HG03045 (cell line): ENCODE results near the gene FSIP1.

ENCODE experiments used
- ATAC-seq: cut with Tn5 transposase; IDR thresholded peaks from one replicate; pipeline ENCODE4 v1.9.1; 2021; ENCODE audit warnings: mild to moderate bottlenecking, moderate library complexity; ENCODE audit not compliant: unreplicated experiment

The FSIP1 gene

DNA sequence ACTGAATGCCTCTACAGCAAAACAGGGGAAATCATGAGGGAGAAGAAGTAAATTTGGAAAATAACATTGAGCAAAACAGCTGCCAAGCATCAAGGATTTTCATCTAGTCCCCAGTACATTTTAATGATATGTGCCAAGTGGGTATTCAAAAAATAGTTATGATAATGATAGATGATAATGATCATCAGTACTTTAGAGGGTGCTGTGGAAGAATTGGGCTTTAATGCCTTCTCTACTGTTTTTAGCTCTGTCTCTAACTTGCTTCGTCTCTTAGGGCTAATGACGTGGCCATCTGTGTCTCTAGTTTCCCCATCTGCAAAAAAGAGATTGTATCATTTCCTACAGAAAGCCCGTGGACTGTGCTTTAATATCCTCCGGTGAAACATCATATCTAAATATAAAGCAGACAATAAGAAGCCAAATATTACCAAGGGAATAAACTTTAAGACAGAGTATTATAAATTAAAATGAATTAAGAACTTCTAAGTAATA lies 10.2 kb upstream of the FSIP1 start:
- no peak for ATAC-seq

DNA sequence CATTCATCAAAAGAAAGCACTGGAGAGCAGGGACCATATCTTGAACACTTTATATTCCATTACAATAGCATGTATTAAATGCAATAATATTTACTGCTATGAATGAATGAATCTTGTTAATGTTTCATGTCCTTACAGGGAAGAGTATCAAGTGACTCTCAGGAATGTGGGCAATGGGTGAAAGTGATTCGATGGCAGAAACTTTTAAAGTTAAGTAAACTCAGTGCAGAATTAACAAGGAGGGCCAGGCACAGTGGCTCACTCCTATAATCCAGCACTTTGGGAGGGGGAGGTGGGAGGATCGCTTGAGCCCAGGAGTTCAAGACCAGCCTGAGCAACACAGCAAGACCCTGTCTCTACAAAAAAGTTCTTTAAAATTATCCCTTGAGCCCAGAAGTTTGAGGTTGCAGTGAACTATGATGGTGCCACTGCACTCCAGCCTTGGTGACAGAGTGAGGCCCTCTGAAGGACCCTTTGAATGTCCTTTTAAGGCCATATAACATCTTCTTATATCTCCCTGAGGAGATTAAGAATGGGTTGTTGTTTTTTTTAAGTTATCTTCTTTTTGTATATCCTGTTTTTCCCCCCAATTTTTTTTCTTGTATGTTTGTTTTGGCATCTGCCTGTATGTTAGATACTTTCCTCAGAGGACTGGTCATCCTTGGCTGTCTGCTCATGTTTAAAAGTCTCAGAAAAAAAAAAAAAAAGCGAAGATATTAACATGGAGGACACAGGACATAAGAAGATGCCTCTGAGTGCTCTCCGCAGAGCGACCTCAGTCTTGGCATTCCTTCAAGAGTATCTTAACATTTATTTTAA lies 9.6 kb upstream of the FSIP1 start:
- ATAC-seq: no peak

DNA sequence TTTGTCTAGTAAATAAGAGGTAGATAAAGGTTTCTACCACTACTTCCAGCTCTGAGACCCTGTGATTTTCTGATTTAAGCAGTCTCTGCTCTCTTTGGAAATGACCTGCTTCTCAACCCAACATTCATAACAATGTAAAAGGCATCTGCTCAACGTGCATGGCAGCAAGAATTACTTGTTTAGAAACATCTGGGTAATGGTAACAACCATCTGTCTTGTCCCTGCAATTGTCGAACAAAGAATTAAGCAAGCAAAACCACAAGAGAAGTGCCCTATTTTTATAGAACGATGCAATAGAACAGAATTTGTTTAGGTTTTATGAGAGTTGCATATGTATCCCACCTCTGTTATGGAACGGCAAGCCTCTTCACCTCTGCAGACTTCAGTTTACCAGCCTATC lies 7.1 kb upstream of the FSIP1 start:
- ATAC-seq: no peak

DNA sequence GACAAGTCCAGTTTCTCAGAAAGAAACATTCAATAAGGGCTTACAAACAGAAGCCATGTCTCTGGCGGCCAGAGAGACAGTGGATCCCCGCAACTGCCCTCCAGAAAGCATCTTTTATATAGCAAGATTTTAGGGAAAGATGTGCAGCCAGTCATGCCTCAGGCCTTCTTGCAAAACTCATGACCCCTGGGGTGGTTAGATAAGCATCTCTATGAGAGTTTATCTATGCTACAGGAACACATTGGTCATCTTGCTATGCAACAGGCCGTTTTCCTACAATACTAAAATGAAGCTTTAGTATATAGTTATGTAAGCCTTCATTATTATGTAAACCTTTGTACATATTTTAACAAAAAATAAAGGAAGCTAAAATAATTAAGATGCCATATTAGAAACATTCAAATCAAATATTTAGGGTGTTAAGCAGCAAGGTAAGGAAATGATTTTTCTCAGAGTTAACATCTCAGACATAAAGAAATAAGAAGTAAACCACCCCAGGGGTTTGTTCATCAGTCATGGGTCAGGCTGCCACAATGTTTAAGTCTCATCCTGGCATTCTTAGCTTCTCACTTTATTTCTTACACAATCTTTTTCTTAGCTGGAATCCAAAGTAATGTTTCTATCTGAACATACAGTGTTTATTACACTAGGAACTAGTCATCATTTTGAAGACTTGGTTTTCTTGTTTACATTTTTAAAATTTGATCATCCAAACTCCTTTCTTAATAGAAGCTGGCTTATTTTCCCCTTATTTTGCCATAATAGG lies 6.3 kb upstream of the FSIP1 start:
- ATAC-seq: no peak

DNA sequence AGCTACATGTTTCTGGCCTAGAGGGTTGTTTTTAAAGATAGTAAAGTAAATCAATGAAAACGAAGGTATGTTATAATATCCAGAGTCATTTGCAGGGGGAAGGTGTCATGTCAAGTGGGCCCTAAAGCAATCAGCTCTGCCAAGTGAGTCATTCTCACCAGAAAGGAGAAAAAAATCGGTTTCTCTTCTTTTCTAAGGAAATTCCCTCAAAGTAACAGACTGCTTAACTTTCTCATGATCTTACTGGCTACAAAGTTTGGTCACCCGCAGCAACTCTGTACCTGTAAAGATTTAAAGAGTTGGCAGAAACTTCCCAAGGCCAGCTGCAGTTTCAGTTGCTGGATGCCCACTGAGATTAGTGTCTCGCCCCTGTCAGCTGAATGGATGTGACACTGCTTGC lies 5.5 kb upstream of the FSIP1 start:
- no peak for ATAC-seq

DNA sequence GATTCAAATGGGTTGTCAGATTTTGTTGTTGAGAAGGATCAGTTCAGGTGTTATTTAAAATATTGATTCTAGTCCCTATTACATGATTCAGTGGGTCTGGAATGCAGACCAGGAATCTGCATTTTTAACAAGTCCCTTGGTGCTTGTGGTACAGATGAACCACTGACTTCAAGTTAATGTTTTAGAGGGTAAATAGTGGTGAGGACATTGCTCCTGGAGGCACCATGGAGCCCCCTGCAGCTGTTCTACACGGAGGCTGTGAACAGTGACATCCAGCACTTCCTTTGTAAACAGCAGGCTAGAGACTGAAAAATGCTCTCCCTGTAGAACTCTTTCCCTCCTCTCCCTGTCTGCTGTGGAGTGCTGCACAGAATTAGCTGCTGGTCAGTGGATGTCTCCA lies 4.8 kb upstream of the FSIP1 start:
- ATAC-seq: no peak

DNA sequence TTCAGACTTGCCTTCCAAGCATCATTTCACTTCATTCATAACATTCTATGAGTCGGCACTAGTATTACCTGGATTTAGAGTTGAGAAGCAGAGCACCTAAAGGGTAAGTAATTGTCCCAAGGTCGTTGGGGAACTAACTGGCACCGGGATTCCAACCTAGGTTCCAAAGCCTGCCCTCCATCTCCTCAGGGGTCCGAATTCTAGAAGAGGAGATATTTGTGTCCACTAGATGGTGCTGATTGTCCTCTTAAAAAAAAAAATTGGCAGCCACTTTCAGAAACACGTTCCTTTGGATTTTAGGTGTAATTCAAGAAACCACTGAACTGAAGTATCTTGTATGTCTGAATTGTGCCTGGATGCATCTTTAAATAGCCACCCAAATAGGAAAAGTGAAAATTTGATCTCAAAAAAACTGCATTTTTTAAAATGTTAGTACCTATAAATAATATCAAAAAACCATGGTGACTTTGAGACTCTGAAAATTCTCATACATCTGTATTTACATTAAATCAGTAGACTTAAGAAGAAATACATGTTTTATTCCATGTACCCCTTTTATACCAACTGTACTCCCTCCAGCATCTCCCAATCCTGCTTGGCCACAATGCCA lies 3.9 kb upstream of the FSIP1 start:
- ATAC-seq: no peak

DNA sequence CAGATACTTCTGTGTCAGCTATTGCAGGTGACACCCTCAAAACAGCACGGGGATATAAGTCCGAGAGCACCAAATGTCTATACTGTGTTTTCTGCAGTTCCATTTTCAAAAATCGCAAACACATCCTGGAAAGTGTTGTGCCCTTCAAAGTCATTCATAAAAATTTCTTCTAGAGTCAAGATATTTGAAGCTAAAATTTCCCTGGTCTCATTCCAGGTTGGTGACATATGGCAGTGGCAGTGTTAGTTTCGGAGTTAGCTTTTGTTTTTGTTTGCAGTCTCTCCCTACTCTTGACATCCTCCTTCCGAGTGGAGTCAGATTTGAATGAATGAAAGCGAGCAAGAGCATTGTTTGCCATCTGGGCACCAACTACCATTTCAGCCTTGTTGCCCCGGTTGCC lies 3.2 kb upstream of the FSIP1 start:
- ATAC-seq: no peak

DNA sequence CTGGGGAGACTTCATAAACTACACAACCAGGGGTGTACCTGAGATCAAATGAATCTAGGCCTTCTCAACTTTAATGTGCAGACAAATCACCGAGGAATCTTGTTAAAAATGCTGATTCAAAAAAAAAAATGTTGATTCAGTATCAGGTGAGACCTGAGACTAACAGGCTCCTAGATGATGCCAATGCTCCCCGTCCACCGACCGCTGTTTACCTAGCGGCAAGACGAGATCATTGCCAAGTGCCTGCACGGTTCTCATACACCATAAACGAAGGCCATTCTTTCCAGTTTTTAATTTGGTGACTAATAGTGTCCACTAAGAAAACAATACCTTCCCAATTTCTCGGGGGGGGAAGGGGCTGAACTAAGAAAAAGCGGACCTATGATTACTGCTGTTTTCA lies 2.5 kb upstream of the FSIP1 start:
- ATAC-seq: no peak

DNA sequence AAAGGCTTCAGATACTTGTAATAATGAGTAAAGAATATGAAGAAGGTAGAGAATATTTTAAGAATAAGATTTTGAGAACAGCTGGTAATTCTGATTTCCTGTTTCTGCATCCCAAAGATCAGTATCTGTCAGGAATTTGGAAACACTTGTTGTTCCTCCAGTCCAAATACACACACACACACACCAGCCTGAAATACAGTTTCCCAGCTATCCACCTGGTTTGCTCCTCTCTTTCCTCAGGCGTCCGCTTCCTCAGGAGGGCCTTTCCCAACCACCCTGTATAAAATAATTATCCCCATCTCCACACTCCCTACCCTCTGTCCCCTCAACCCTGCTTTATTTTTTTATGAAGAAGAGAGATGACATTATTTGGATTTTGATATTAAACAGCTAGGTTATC lies 2.0 kb upstream of the FSIP1 start:
- no peak for ATAC-seq

DNA sequence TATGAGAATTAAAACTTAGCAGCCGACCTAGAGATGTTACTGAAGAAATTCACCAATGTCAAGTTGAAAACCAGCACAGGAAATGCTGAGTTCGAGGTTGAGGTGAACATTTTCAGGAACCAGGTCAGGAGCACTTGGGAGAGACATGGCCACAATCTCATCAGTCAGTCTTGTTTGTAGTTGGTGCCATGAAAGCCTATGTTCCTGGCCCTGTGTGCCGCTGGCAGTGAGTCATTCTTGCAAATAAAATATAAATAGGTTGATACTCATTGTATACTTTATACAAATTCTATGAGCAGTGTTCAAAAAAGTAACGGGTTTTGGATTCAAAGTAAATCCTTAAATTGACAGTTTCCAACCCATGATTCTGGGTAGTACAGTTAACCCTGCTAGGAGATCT lies 1.5 kb upstream of the FSIP1 start:
- ATAC-seq: no peak

DNA sequence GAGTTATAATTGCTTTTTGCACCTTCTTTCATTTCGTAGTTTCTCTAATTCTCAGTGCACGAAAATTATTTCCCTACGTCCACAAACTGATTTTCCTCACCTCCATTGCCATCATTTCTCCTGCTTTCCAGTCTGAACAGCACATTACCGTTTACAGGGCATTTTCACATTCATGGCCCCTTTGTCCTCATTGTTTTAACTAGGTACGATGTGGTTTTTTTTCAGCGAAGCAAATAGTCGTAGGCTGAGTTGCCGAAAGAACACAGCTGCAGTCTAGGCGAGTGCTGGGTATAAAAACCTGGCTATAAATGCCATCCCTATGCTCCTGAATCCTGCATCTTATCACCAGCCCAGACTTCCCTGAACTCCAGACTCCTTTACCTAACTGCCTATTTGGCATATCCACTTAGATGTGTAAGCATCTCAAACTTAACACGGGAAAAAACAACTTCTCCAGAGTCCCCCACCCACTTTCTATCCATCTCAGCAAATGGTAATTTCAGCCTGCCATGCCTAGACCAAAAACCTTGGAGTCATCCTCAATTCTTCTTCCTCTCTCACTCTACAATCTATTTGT lies 691 bp upstream of the FSIP1 start:
- no peak for ATAC-seq

DNA sequence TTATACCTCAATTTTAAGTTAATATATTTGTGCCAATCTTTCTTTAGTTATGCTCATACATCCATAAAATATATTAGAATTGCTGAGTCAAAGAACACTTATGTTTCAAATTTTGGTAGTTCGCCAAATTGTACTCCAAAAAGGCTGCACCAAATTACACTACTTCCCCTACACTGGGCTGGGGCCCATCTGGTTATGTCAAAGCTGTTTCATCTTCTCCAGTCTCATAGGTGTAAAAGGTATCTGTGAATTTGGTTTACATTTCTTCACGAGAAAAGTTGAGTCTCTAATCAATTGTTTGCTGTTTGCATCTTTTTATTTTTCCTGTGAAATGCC lies 706 bp downstream of the FSIP1 start:
- ATAC-seq: no peak

DNA sequence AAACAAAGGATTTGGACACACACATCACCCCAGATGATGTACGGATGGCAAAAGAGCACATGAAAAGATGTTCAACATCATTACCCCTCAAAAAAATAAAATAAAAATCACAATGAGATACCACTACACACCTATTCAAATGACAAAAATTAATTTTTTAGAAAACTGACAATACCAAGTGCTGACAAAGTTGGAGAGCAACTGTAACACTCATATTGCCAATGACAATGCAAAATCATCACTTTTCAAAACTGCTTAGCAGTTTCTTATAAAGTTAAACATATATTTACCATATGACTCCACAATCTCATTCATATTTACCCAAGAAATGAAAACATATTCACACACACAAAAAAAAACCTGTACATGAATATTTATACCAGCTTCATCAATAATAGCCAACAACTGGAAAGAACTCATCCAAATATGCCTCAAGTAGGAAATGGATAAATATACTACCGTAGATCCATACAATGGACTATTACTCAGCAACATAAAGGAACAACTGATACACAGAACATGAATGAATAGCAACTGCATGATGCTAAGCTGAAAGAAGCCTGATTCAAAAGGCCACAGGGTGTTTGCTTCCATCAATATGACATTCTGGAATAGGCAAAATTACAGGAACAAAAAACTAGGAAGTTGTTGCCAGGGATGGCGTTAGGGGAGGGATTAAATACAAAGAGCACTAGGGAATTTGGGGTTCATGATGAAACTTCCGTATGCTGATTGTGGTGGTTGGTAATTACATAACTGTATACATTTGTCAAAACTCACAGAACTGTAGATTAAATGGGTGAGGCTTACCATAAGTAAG lies 1.3 kb downstream of the FSIP1 start:
- no peak for ATAC-seq

DNA sequence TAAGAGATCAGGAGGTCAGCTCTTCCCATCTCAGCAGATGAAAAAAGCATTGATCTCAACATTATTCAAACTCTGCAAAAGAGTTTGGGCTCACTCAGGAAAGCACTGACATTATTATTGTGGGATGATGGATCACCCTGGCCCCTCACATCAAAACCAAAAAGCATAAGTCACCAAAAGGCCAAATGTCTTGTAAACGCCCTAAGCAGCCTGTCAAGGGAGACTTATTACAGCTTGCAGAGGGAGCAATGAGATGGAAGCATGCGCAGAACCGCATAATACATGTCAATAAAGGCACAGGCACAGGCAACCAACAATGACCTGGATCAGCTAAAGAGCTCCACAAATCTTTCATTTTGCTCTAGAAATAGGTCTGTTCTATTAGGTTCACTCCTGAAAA lies 4.6 kb downstream of the FSIP1 start:
- no peak for ATAC-seq

DNA sequence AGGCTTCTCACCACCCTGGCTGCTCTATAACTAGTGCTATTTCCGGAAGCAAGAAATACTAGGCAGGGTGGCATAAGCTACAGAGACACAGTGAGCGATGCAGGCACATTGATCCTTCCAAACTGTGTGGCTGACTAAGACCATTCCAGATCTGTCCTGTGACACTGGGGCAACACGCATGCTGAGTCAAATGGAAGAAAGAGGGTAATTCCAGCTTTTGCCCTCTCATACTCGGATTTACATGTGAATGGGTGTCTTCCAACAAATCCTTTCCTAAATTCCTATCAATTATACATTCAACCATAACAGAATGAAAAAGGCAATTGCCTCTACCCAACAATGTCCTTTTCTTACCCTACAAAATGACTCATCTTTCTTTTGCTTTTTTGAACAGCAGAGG lies 5.1 kb downstream of the FSIP1 start:
- ATAC-seq: no peak

DNA sequence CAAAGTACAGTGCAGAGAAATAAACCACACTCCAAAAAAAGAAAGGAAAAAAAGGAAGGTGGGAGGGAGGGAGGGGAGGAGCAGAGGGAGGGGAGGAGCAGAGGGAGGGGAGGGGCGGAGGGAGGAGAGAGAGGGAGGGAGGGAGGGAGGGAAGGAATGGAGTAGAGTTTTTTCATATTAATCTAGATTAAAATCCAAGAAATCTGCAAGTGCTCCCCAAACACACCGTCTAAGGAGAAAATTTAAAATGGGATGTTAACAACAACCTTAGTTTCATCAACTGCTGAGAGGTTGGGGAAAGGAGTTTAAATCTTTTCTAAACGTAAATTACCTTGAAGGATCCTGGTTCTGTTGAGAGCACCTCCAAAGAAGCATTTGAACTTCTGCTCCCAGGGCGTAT lies 6.6 kb downstream of the FSIP1 start:
- no peak for ATAC-seq

DNA sequence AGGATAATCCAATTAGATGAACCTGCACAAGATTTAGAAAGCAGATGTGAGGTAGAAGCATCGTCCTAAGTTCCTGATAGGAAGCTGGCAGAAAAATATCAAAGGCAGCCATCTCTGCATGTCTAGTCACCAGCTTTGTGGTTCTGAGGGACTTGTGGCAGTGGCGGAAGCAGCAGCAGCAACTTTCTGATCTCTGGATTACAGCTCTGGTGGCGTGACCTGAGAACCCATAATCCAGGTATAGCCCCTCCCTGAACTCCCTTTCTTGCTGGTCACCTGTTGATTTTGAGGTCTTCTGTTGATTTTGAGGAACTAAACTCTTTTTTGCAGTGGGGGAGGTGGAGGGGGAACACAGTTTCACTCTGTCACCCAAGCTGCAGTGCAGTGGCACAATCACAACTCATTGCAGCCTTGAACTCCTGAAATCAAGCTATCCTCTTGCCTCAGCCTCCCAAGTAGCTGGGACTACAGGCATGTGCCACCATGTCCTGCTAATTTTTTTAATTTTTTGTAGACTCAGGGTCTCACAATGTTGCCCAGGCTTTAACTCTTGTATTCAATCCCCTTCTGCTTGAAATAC lies 7.9 kb downstream of the FSIP1 start:
- ATAC-seq: no peak

DNA sequence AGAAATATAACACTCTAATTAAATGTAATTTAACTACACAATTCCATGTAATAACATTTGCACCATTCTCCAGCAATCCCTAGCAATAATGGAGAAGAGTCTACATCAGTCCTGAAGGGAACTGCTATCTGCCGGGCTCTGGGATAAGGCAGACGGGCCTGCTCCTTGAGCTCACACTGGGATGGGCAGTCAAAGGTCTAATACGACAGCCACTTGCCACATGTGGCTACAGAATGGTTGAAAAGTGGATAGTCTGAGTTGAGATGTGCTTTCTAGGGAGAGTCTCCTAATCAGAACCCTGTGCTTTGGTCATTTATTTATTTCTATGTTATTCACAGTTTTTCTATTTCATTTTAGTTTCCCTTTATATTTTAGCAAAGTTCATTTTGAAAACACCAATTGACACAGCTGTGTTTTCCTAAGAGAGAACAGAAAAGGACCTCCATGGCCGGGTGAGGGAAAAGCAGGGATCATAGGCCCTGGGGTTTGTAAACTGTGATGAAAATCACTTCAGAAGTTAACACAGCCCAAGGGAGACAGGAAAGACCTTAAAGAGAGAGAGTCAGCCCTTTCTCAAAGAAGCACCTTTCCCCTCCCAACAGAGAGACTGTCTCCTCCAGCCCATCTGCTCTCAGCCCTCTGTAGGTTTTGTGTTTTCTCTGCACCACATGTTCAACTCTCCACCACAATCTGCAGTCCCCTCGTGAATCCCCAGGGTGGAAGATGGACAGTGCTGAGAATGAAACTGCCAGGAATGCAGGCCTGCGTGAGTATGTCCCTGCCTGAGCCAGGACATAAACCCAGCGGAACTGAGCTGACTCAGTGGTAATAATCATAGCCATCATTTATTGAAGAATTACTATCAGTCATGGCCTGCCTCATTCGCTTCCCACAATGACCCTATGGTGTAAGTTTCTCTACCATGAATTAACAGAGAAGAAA lies 11.6 kb downstream of the FSIP1 start:
- ATAC-seq: no peak
